MM.1S (cell line): ENCODE data around the gene FBXL7.

ENCODE experiments used
- DNase-seq: peaks from one replicate; pipeline ENCODE4 v3.0.0-alpha.2; 2015
- H2AFZ ChIP-seq: fragments of 300-600 bp; sonication (generic); 2 replicates; pipeline ENCODE4 v1.6.0; 2016; ENCODE audit warnings: antibody characterized with exemption, low read length
- H3F3A ChIP-seq: fragments of 300-600 bp; sonication (generic); 2 replicates; pipeline ENCODE4 v1.6.1; 2016; ENCODE audit warnings: mild to moderate bottlenecking, antibody characterized with exemption, low read length, moderate library complexity, mixed read lengths; ENCODE audit not compliant: insufficient read depth
- H3K27ac ChIP-seq: fragments of 300-600 bp; sonication (generic); 2 replicates; pipeline ENCODE4 v1.5.1; 2016; ENCODE audit warnings: mild to moderate bottlenecking, low read length
- H3K27me3 ChIP-seq: fragments of 300-600 bp; sonication (generic); replicated peaks from 2 replicates; pipeline ENCODE4 v1.6.0; 2016; ENCODE audit warnings: low read length; ENCODE audit not compliant: insufficient read depth
- H3K36me3 ChIP-seq: fragments of 300-600 bp; sonication (generic); replicated peaks from 2 replicates; pipeline ENCODE4 v1.6.1; 2016; ENCODE audit warnings: mild to moderate bottlenecking, low read length, mixed read lengths; ENCODE audit not compliant: insufficient read depth
- H3K4me1 ChIP-seq: fragments of 300-600 bp; sonication (generic); 2 replicates; pipeline ENCODE4 v1.6.1; 2016; ENCODE audit warnings: low read length, mixed read lengths
- H3K4me2 ChIP-seq: fragments of 300-600 bp; sonication (generic); 2 replicates; pipeline ENCODE4 v1.6.0; 2016; ENCODE audit warnings: low read depth, low read length
- H3K4me3 ChIP-seq: fragments of 300-600 bp; sonication (generic); 2 replicates; pipeline ENCODE4 v1.5.1; 2016; ENCODE audit warnings: low read length, mixed read lengths
- H3K79me2 ChIP-seq: fragments of 300-600 bp; sonication (generic); 2 replicates; pipeline ENCODE4 v1.6.1; 2016; ENCODE audit warnings: mixed run types, low read length, mixed read lengths
- H3K9ac ChIP-seq: fragments of 300-600 bp; sonication (generic); 2 replicates; pipeline ENCODE4 v1.6.1; 2016; ENCODE audit warnings: low read length, mixed read lengths
- H3K9me2 ChIP-seq: fragments of 300-600 bp; sonication (generic); replicated peaks from 2 replicates; pipeline ENCODE4 v1.6.1; 2016; ENCODE audit warnings: mild to moderate bottlenecking, low read length, mixed read lengths; ENCODE audit not compliant: insufficient read depth
- H3K9me3 ChIP-seq: fragments of 300-600 bp; sonication (generic); replicated peaks from 2 replicates; pipeline ENCODE4 v1.6.1; 2016; ENCODE audit warnings: mild to moderate bottlenecking, low read length, mixed read lengths; ENCODE audit not compliant: insufficient read depth
- H4K20me1 ChIP-seq: fragments of 300-600 bp; sonication (generic); 2 replicates; pipeline ENCODE4 v1.6.1; 2016; ENCODE audit warnings: mild to moderate bottlenecking, low read length, moderate library complexity, mixed read lengths; ENCODE audit not compliant: insufficient read depth
- EZH2 ChIP-seq: fragments of 300-600 bp; sonication (generic); optimal IDR thresholded peaks from 2 replicates; pipeline ENCODE3; 2017; ENCODE audit warnings: low read depth, mild to moderate bottlenecking, antibody characterized with exemption, low read length, mixed read lengths
- EZH2phosphoT487 ChIP-seq: fragments of 300-600 bp; sonication (generic); IDR thresholded peaks from 2 replicates; pipeline ENCODE4 v1.6.1; 2018; ENCODE audit warnings: antibody characterized with exemption, low read length
- TF ChIP-seq, protein P1 (sequence below): fragments of 300-600 bp; sonication (generic); IDR thresholded peaks from 2 replicates; pipeline ENCODE4 v1.5.1; 2016; ENCODE audit warnings: antibody characterized with exemption, low read length, mixed read lengths

Gene FBXL7

GRCh38 chr5:15966651-15967050 is 466.7 kb downstream of the FBXL7 start:
- Histone ChIP-seq H3K4me1 (no peaks in the 10 kb centered on the region), H3F3A (no peaks in the 10 kb centered on the region), H2AFZ (no peak overlapping the region), H3K9me3 (no peaks in the 10 kb centered on the region), H4K20me1 (no peaks in the 10 kb centered on the region), H3K27ac (no peak overlapping the region), H3K36me3 (no peaks in the 10 kb centered on the region), H3K9me2 (no peaks in the 10 kb centered on the region), H3K4me3 (no peak overlapping the region), H3K79me2 (no peaks in the 10 kb centered on the region), H3K9ac (no peak overlapping the region), H3K27me3 (no peaks in the 10 kb centered on the region), H3K4me2 (no peak overlapping the region)
- no peak for DNase-seq
- no peak for TF ChIP-seq EZH2phosphoT487
- TF ChIP-seq, protein P1, sequence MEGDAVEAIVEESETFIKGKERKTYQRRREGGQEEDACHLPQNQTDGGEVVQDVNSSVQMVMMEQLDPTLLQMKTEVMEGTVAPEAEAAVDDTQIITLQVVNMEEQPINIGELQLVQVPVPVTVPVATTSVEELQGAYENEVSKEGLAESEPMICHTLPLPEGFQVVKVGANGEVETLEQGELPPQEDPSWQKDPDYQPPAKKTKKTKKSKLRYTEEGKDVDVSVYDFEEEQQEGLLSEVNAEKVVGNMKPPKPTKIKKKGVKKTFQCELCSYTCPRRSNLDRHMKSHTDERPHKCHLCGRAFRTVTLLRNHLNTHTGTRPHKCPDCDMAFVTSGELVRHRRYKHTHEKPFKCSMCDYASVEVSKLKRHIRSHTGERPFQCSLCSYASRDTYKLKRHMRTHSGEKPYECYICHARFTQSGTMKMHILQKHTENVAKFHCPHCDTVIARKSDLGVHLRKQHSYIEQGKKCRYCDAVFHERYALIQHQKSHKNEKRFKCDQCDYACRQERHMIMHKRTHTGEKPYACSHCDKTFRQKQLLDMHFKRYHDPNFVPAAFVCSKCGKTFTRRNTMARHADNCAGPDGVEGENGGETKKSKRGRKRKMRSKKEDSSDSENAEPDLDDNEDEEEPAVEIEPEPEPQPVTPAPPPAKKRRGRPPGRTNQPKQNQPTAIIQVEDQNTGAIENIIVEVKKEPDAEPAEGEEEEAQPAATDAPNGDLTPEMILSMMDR, result no peak

GRCh38 chr5:15968993-15969392 is 469.0 kb downstream of the FBXL7 start:
- Histone ChIP-seq H3K79me2 (no peaks in the 10 kb centered on the region), H3K36me3 (no peaks in the 10 kb centered on the region), H4K20me1 (no peaks in the 10 kb centered on the region), H3K27me3 (no peaks in the 10 kb centered on the region), H3K4me2 (no peak overlapping the region), H3K4me1 (no peaks in the 10 kb centered on the region), H3K9ac (no peak overlapping the region), H3K27ac (no peak overlapping the region), H3K9me2 (no peaks in the 10 kb centered on the region), H3F3A (no peaks in the 10 kb centered on the region), H2AFZ (no peak overlapping the region), H3K9me3 (no peaks in the 10 kb centered on the region), H3K4me3 (no peak overlapping the region)
- TF ChIP-seq EZH2 (no peak), EZH2phosphoT487 (no peak)
- TF ChIP-seq, protein P1, result no peak
- DNase-seq, result no peak

- TF ChIP-seq EZH2 (no peak), EZH2phosphoT487 (no peak)
- TF ChIP-seq, protein P1, result no peak
- Histone ChIP-seq H3K9me2 (no peaks in the 10 kb centered on the region), H2AFZ (no peak overlapping the region), H3K27ac (no peak overlapping the region), H4K20me1 (no peaks in the 10 kb centered on the region), H3K36me3 (no peaks in the 10 kb centered on the region), H3K4me3 (no peak overlapping the region), H3K4me2 (no peak overlapping the region), H3K79me2 (no peaks in the 10 kb centered on the region), H3K4me1 (no peaks in the 10 kb centered on the region), H3F3A (no peaks in the 10 kb centered on the region), H3K9ac (no peak overlapping the region), H3K27me3 (no peaks in the 10 kb centered on the region), H3K9me3 (no peaks in the 10 kb centered on the region)
- no peak for DNase-seq
Measured at GRCh38 chr5:15977851-15978250, 477.9 kb downstream of the FBXL7 start.

DNA sequence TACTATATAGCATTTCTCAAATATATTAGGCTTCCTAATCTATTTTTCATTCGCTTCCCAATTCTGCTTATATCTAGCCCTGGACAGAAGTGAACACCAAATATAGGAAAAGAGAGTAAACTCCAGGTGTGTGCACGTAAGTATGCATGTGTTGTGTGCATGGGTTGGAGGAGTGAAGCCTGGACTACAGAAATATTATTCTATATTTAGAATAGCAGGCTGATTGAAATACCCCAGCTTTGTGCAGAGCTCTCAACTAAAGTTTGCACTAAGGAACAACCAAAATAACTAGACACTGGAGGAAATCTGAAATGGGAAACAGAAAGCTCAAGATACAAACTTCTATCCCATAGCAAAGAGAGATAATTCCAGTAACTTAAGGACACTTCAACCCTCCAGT is 480.9 kb downstream of the FBXL7 start:
- H3K9ac ChIP-seq, result no peak overlapping the region
- H3F3A ChIP-seq, result no peaks in the 10 kb centered on the region

More for the DNA sequence above, 480.9 kb downstream of the FBXL7 start:
- H3K9me3 ChIP-seq, result no peaks in the 10 kb centered on the region
- no peak overlapping the region for H2AFZ ChIP-seq
- no peak for TF ChIP-seq EZH2
- no peak for TF ChIP-seq EZH2phosphoT487
- TF ChIP-seq, protein P1, result no peak
- H3K36me3 ChIP-seq, result no peaks in the 10 kb centered on the region
- H3K27me3 ChIP-seq, result no peaks in the 10 kb centered on the region
- no peaks in the 10 kb centered on the region for H3K79me2 ChIP-seq
- peaks cover 2% of the 10 kb centered on the region; the same call in 1 of the 2 replicates for H3K4me1 ChIP-seq
- no peak overlapping the region for H3K4me3 ChIP-seq
- no peak overlapping the region for H3K27ac ChIP-seq
- no peaks in the 10 kb centered on the region for H4K20me1 ChIP-seq
- DNase-seq, result no peak
- no peak overlapping the region for H3K4me2 ChIP-seq
- no peaks in the 10 kb centered on the region for H3K9me2 ChIP-seq
